Psoas muscle (tissue), 8 donors: ENCODE measurements around the gene CHD6. TPM values are rescaled to one million over a fixed set of nuclear protein-coding genes. Genes with fewer than 3 reads are reported as not detected.

Experiments used
- ATAC-seq, 4 donors: fragments of 200-7000 bp; cut with Tn5 transposase; one replicate each; pipeline ENCODE4 v1.9.1; 2020; ENCODE audit warnings: moderate library complexity in 3 of 4, mild to moderate bottlenecking in 2 of 4
- DNase-seq, 2 donors: peaks; one replicate each; pipeline ENCODE4 v3.0.0-alpha.2; 2020
- H3K27ac ChIP-seq: fragments of 200-600 bp; one replicate; pipeline ENCODE4 v1.8.0; 2022
- H3K27me3 ChIP-seq, 3 donors: fragments of 200-600 bp in 1 of 3; one replicate each; pipeline versions ENCODE4 v1.6.1 to v1.8.0; 2013 to 2022; ENCODE audit warnings: low read length in 2 of 3, mild to moderate bottlenecking in 2 of 3, moderate library complexity in 1 of 3; ENCODE audit not compliant: insufficient read depth in 3 of 3
- H3K36me3 ChIP-seq, 2 donors: fragments of 200-600 bp in 1 of 2; one replicate each; pipeline versions ENCODE4 v1.6.1 to v1.8.0; 2013 to 2022; ENCODE audit warnings: low read depth in 1 of 2, mild to moderate bottlenecking in 1 of 2, moderate library complexity in 1 of 2; ENCODE audit not compliant: insufficient read depth in 1 of 2
- H3K4me1 ChIP-seq: fragments of 200-600 bp; one replicate; pipeline ENCODE4 v1.8.0; 2022
- H3K4me3 ChIP-seq: fragments of 200-600 bp; one replicate; pipeline ENCODE4 v1.8.0; 2022; ENCODE audit warnings: mild to moderate bottlenecking
- H3K9me3 ChIP-seq: fragments of 200-600 bp; one replicate; pipeline ENCODE4 v1.8.0; 2022
- CTCF ChIP-seq: fragments of 200-600 bp; IDR thresholded peaks from one replicate; pipeline ENCODE4 v1.8.0; 2022; ENCODE audit warnings: antibody characterized with exemption
- WGBS, 3 donors: extraction: QIAGEN DNeasy Blood & Tissue Kit; methylation state at CpG; one replicate each; pipeline versions ENCODE4 v1.1.6 to v1.1.7; 2013; 5-methylcytosine and 5-hydroxymethylcytosine counted together
- intact Hi-C, 2 donors: fragments of 100-400 bp; cut with DNase I; formaldehyde crosslinking; loops; one replicate each; pipeline versions ENCODE4 v1.11.0 to v1.14.2; 2022
- polyA plus RNA-seq, 3 donors: library from polyadenylated mRNA; stranded (reverse); fragments of 200-250 nt; gene quantifications; one replicate each; pipeline ENCODE4 v1.2.3, GENCODE V29; 2013
- total RNA-seq, 4 donors: library from RNA; stranded (reverse); fragmentation: NEBNext Ultra II Directional in 2 of 4; extraction: Animal tissue kit (Norgen Biotek cat#: 25700) in 2 of 4; gene quantifications; one replicate each; pipeline versions ENCODE4 v1.2.1 to v1.2.4, GENCODE V29; 2021 to 2023
- donor health status: healthy with polysubstance abuse.
- donor health status: DM: no; HTN: no; CAD: no; lungs with moderate emphysema.
- donor health status: Bipolar disorder and iron deficiency.
- donor health status: healthy.
- donor health status: DM: yes; HTN: yes; CAD: no.
- donor health status: DM: no; HTN: no; CAD: no.
- donor health status: DM: no; HTN: no; CAD: no.
- donor health status: DM: yes; HTN: yes; CAD: no.

CHD6 gene
- total and polyA plus RNA-seq, 7 donors: 1.7 to 30.4 (median 17.2) TPM

DNA sequence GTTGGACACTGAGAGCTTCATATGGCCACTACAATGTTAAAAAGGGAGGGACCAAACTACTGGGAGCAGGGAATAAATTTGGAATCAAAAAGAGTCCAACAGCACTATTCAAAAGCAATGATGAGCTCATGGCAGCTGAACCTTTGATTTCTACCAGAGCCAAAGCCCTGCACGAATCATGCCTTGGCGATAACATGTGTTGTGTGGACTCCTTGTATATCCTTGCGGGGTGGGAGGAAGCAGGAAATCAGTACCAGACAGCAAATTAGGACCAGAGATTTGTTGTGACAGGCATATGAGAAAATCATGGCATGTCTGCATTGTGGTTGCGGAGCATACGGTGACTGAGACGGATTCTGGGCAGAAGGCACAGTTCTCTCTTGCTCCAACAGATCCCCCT lies 166.0 kb downstream of the CHD6 start:
- H3K27ac ChIP-seq: no peak overlapping the region
- H3K9me3 ChIP-seq: no peaks in the 10 kb centered on the region
- DNase-seq (no peak), ATAC-seq (no peak)
- WGBS, 3 donors: 90 to 95% (median 91%) methylated on average over 6 of the region's 6 CpGs
- peaks cover 19% of the 10 kb centered on the region for H3K4me1 ChIP-seq
- TF ChIP-seq CTCF: no peak
- peaks cover 4 to 76% of the 10 kb centered on the region in 2 donors for H3K36me3 ChIP-seq
- H3K4me3 ChIP-seq: peak overlapping the region; percentile 0
- intact Hi-C loops: no loop called here
- no peaks in the 10 kb centered on the region for H3K27me3 ChIP-seq

- H3K9me3 ChIP-seq: no peaks in the 10 kb centered on the region
- H3K27me3 ChIP-seq: no peaks in the 10 kb centered on the region
- no peak overlapping the region for H3K27ac ChIP-seq
- peaks cover 21% of the 10 kb centered on the region for H3K4me1 ChIP-seq
- ATAC-seq (peak in 3 of 4 donors; percentile 26 to 37 (median 35)), DNase-seq (no peak)
- WGBS, 3 donors: 41 to 70% (median 49%) methylated on average over 2 of the region's 2 CpGs
- intact Hi-C loops: no loop called here
- H3K4me3 ChIP-seq: no peak overlapping the region
- no peak for TF ChIP-seq CTCF
- H3K36me3 ChIP-seq: peaks cover 6 to 93% of the 10 kb centered on the region in 2 donors
These were observed 171.2 kb downstream of the CHD6 start for GRCh38 chr20:41447006-41447405.

DNA sequence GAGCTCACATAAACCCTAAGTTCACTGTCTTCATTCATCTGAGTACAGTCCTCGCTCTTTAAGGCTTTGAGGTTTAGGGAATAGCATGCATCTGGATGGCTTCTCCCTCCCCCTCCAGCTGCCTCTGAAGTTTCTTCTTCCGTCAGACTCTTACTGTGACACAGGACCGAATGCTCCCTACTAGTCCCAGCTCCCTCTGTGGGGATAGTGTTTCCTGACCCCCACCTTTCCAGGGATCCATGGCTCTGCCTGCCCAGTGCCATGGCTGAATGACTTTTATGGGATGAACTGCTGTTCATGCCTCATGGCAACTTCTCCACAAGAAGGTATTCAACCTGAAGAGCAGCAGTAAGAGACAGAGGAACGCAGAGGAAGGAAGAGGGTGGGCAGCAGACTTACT lies 171.7 kb downstream of the CHD6 start:
- ATAC-seq: peak in 2 of 4 donors; percentile 23 to 27
- 64 to 77% (median 72%) methylated on average over 4 of the region's 4 CpGs for WGBS, 3 donors
- Histone ChIP-seq H3K27me3 (no peaks in the 10 kb centered on the region), H3K27ac (no peak overlapping the region), H3K4me1 (peaks cover 22% of the 10 kb centered on the region), H3K4me3 (no peak overlapping the region), H3K36me3 (peaks cover 6 to 91% of the 10 kb centered on the region in 2 donors), H3K9me3 (no peaks in the 10 kb centered on the region)
- intact Hi-C loops: no loop called here
- no peak for TF ChIP-seq CTCF
- no peak for DNase-seq

- no peak for DNase-seq
- no peak overlapping the region for H3K4me3 ChIP-seq
- H3K4me1 ChIP-seq: peaks cover 34% of the 10 kb centered on the region
- H3K27me3 ChIP-seq: no peaks in the 10 kb centered on the region
- H3K36me3 ChIP-seq: peaks cover 9 to 88% of the 10 kb centered on the region in 2 donors
- peak; percentile 41 to 86 (median 72) for ATAC-seq
- H3K9me3 ChIP-seq: no peaks in the 10 kb centered on the region
- peak overlapping the region; percentile 55 for H3K27ac ChIP-seq
- intact Hi-C loops: no loop called here
- no peak for TF ChIP-seq CTCF
These were observed 173.4 kb downstream of the CHD6 start for GRCh38 chr20:41444821-41445220.

GRCh38 chr20:41443691-41444090 lies 174.5 kb downstream of the CHD6 start:
- intact Hi-C loops: no loop called here
- ATAC-seq: no peak
- TF ChIP-seq CTCF: no peak
- no peak for DNase-seq
- Histone ChIP-seq H3K9me3 (no peaks in the 10 kb centered on the region), H3K4me1 (peaks cover 34% of the 10 kb centered on the region), H3K36me3 (peaks cover 9 to 90% of the 10 kb centered on the region in 2 donors), H3K27me3 (no peaks in the 10 kb centered on the region), H3K4me3 (no peak overlapping the region), H3K27ac (no peak overlapping the region)
